HepG2 (cell line): Measurements from ENCODE around the gene PLXNB2. TPM values are rescaled to one million over a fixed set of nuclear protein-coding genes. Genes with fewer than 3 reads are reported as not detected.

Experiments
- AGO1 ChIP-seq: fragments of 200-400 bp; formaldehyde crosslinking; IDR thresholded peaks from 2 replicates; pipeline ENCODE4 v1.6.1; 2017; ENCODE audit warnings: mild to moderate bottlenecking, low read depth, low read length, moderate library complexity; ENCODE audit not compliant: poor library complexity, severe bottlenecking
- EEA1 ChIP-seq: sonication (generic); formaldehyde crosslinking; IDR thresholded peaks from 2 replicates; pipeline ENCODE4 v1.5.1; 2020; ENCODE audit warnings: mild to moderate bottlenecking, missing genetic modification reagents, borderline replicate concordance
- GPBP1L1 ChIP-seq: sonication (generic); formaldehyde crosslinking; IDR thresholded peaks from 2 replicates; pipeline ENCODE4 v1.5.0; 2020; ENCODE audit warnings: mild to moderate bottlenecking, missing genetic modification reagents
- MTA3 ChIP-seq: sonication (generic); formaldehyde crosslinking; IDR thresholded peaks from 2 replicates; pipeline ENCODE4 v1.4.0; 2020; ENCODE audit warnings: missing genetic modification reagents
- MXD1 ChIP-seq: sonication (generic); formaldehyde crosslinking; IDR thresholded peaks from 2 replicates; pipeline ENCODE4 v1.4.0; 2020; ENCODE audit warnings: mild to moderate bottlenecking, missing genetic modification reagents
- NFKB2 ChIP-seq: sonication (generic); formaldehyde crosslinking; IDR thresholded peaks from 2 replicates; pipeline ENCODE4 v1.4.0; 2020; ENCODE audit warnings: missing genetic modification reagents, borderline replicate concordance
- SETDB1 ChIP-seq: sonication (generic); formaldehyde crosslinking; IDR thresholded peaks from 2 replicates; pipeline ENCODE4 v1.5.1; 2020; ENCODE audit warnings: missing genetic modification reagents, mild to moderate bottlenecking, borderline replicate concordance
- SMYD3 ChIP-seq: sonication (generic); formaldehyde crosslinking; IDR thresholded peaks from 2 replicates; pipeline ENCODE4 v1.8.1; 2023; ENCODE audit warnings: mild to moderate bottlenecking, missing genetic modification reagents
- SRSF1 ChIP-seq: fragments of 200-400 bp; formaldehyde crosslinking; optimal IDR thresholded peaks from 2 replicates; pipeline ENCODE3; 2017; ENCODE audit warnings: mild to moderate bottlenecking, low read depth, low read length, moderate library complexity
- TCF7L2 ChIP-seq: IDR thresholded peaks from 2 replicates; pipeline ENCODE4 v1.6.1; 2011; ENCODE audit warnings: mild to moderate bottlenecking, low read depth, low read length, moderate library complexity
- YY1 ChIP-seq: IDR thresholded peaks from 2 replicates; pipeline ENCODE4 v1.6.1; 2011; ENCODE audit warnings: low read length, low read depth, moderate library complexity, mild to moderate bottlenecking; ENCODE audit not compliant: insufficient read depth, insufficient replicate concordance
- ZNF121 ChIP-seq: sonication (generic); formaldehyde crosslinking; IDR thresholded peaks from 2 replicates; pipeline ENCODE4 v1.5.0; 2020; ENCODE audit warnings: mild to moderate bottlenecking, missing genetic modification reagents
- ZNF180 ChIP-seq: sonication (generic); formaldehyde crosslinking; IDR thresholded peaks from 2 replicates; pipeline ENCODE4 v1.4.0; 2020; ENCODE audit warnings: low read depth, missing genetic modification reagents, borderline replicate concordance
- ZNF432 ChIP-seq: sonication (generic); formaldehyde crosslinking; IDR thresholded peaks from 2 replicates; pipeline ENCODE4 v1.5.0; 2020; ENCODE audit warnings: missing genetic modification reagents, mild to moderate bottlenecking, borderline replicate concordance
- ZNF619 ChIP-seq: sonication (generic); formaldehyde crosslinking; IDR thresholded peaks from 2 replicates; pipeline ENCODE4 v1.4.0; 2020; ENCODE audit warnings: mild to moderate bottlenecking, missing genetic modification reagents
- ZNF703 ChIP-seq: sonication (generic); formaldehyde crosslinking; IDR thresholded peaks from 2 replicates; pipeline ENCODE4 v1.5.1; 2020; ENCODE audit warnings: missing genetic modification reagents, mild to moderate bottlenecking, moderate library complexity, borderline replicate concordance
- polyA plus RNA-seq, 8 experiments: library from polyadenylated mRNA; depleted of rRNA in 3 of 8; stranded (reverse) in 7 of 8; unstranded in 1 of 8; fragments of >200 nt; fragmentation: Illumina TruSeq in 4 of 8; extraction: Trizol in 4 of 8; gene quantifications; 2 replicates each; pipeline versions ENCODE4 v1.2.1 to v1.2.3, GENCODE V29; 2011 to 2016; ENCODE audit warnings: low read depth in 4 of 8, missing spikeins in 1 of 8, mixed read lengths in 1 of 8; ENCODE audit not compliant: insufficient read depth in 1 of 8
- total RNA-seq, 5 experiments: library from RNA; depleted of rRNA; stranded (reverse); fragments of >200 nt; fragmentation: Illumina TruSeq; extraction: Trizol; gene quantifications; 2 replicates each; pipeline ENCODE4 v1.2.3, GENCODE V29; 2016; ENCODE audit warnings: low read depth in 1 of 5
- TF ChIP-seq, protein P1 (sequence below): sonication (generic); formaldehyde crosslinking; IDR thresholded peaks from 2 replicates; pipeline ENCODE4 v1.5.0; 2020; ENCODE audit warnings: mild to moderate bottlenecking, missing genetic modification reagents, borderline replicate concordance

The PLXNB2 gene
- total and polyA plus RNA-seq, 2 of the 13 experiments (the other 11 are each of a cell fraction or from before 2014, with no cell fraction given) = 32.6 to 68.9 TPM

DNA sequence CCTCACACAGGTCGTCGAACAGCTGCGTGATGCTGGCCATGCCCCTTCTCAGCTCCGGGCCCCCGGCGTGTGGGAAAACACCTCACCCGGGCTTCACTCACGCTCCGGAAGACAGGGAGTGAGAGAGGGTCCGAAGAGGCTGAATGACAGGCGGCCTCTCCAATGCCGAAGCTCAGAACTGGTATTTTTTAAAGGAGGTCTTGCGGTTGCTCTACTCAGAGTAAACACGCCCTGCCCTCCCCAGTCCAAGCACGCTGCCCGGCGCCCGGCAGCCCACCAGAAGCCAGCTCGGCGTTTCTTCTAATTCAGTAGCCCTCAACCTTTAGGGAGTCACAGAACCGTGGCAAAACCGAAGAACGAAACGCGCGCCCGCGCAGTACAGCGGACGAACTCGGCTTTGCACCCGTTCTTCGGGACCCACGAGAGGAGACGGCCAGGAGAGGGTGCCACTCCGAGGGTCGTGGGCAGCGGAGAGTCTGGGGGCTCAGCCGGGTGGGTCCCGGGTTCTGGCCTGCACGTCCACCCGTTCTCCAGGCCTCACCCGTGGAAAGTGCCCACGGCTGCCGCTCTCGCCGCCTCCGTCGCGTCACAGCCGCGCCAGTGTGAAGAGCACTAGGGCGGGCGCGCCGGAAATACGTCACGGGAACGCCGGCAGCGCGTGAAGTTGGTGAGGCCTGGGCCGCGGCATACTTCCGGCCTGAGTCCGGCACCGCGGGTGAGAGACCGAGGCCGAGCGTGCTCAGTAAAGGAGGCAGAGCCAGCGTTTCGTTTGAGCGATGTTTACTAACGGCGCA, 62.8 kb downstream of the PLXNB2 start, which contains the start of gene TUBGCP6 (continued):
- no peak for TF ChIP-seq GPBP1L1
- TF ChIP-seq EEA1 (CRISPR knock-in tag) = no peak; the same call in 1 of the 2 replicates
- TF ChIP-seq, protein P1, sequence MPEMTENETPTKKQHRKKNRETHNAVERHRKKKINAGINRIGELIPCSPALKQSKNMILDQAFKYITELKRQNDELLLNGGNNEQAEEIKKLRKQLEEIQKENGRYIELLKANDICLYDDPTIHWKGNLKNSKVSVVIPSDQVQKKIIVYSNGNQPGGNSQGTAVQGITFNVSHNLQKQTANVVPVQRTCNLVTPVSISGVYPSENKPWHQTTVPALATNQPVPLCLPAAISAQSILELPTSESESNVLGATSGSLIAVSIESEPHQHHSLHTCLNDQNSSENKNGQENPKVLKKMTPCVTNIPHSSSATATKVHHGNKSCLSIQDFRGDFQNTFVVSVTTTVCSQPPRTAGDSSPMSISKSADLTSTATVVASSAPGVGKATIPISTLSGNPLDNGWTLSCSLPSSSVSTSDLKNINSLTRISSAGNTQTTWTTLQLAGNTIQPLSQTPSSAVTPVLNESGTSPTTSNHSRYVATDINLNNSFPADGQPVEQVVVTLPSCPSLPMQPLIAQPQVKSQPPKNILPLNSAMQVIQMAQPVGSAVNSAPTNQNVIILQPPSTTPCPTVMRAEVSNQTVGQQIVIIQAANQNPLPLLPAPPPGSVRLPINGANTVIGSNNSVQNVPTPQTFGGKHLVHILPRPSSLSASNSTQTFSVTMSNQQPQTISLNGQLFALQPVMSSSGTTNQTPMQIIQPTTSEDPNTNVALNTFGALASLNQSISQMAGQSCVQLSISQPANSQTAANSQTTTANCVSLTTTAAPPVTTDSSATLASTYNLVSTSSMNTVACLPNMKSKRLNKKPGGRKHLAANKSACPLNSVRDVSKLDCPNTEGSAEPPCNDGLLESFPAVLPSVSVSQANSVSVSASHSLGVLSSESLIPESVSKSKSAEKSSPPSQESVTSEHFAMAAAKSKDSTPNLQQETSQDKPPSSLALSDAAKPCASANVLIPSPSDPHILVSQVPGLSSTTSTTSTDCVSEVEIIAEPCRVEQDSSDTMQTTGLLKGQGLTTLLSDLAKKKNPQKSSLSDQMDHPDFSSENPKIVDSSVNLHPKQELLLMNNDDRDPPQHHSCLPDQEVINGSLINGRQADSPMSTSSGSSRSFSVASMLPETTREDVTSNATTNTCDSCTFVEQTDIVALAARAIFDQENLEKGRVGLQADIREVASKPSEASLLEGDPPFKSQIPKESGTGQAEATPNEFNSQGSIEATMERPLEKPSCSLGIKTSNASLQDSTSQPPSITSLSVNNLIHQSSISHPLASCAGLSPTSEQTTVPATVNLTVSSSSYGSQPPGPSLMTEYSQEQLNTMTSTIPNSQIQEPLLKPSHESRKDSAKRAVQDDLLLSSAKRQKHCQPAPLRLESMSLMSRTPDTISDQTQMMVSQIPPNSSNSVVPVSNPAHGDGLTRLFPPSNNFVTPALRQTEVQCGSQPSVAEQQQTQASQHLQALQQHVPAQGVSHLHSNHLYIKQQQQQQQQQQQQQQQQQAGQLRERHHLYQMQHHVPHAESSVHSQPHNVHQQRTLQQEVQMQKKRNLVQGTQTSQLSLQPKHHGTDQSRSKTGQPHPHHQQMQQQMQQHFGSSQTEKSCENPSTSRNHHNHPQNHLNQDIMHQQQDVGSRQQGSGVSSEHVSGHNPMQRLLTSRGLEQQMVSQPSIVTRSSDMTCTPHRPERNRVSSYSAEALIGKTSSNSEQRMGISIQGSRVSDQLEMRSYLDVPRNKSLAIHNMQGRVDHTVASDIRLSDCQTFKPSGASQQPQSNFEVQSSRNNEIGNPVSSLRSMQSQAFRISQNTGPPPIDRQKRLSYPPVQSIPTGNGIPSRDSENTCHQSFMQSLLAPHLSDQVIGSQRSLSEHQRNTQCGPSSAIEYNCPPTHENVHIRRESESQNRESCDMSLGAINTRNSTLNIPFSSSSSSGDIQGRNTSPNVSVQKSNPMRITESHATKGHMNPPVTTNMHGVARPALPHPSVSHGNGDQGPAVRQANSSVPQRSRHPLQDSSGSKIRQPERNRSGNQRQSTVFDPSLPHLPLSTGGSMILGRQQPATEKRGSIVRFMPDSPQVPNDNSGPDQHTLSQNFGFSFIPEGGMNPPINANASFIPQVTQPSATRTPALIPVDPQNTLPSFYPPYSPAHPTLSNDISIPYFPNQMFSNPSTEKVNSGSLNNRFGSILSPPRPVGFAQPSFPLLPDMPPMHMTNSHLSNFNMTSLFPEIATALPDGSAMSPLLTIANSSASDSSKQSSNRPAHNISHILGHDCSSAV (CRISPR knock-in tag) = no peak
- TF ChIP-seq MTA3 (CRISPR knock-in tag) = no peak
- no peak for TF ChIP-seq ZNF432 (CRISPR knock-in tag)
- no peak for TF ChIP-seq SETDB1 (CRISPR knock-in tag)
- peak; percentile 76 for TF ChIP-seq AGO1
- peak; percentile 60 for TF ChIP-seq YY1
- TF ChIP-seq NFKB2 (CRISPR knock-in tag) = peak; percentile 86
- TF ChIP-seq MXD1 (CRISPR knock-in tag) = peak; percentile 74; the same call in 1 of the 2 replicates
- TF ChIP-seq ZNF121 (CRISPR knock-in tag) = no peak
- TF ChIP-seq SRSF1 = no peak
- no peak for TF ChIP-seq TCF7L2
- TF ChIP-seq ZNF703 (CRISPR knock-in tag) = no peak
- no peak; the same call in 1 of the 2 replicates for TF ChIP-seq SMYD3 (CRISPR knock-in tag)
- TF ChIP-seq ZNF180 (CRISPR knock-in tag) = no peak
- peak; percentile 89; the same call in 1 of the 2 replicates for TF ChIP-seq ZNF619 (CRISPR knock-in tag)
